Measurements from ENCODE around the gene BCAT1. TPM values are rescaled to one million over a fixed set of nuclear protein-coding genes. Genes with fewer than 3 reads are reported as not detected.
A peak's percentile ranks its signal among the peaks of the same experiment; 100 is the strongest.
"Not testable (repeated sequence)": the region's sequence is repeated elsewhere in the genome, so short reads cannot be mapped to it uniquely, and the experiment has no call there.

BCAT1 gene
- total RNA-seq, 4 donors from 2014 or later = 0.80 to 14.0 (median 3.9) TPM

DNA sequence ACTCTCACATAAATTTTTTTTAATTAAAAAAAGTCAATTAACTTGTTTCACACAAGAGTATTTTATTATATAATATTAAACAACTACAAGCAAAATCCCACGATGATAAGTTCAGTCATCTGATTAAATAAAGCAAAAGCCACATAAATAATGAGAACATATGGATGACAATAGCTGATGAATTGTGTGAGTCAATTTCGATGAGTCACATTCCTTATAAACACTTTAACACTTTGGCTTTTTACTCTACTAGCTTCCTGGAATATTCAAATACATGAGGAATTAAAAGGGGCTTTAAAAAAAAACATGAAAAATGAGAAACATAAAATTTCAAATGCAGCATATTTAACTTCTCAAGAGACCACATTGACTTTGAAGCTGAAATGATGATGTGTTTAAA, 95.3 kb downstream of the BCAT1 start:
- no peak for TF ChIP-seq POLR2AphosphoS5 (IDR thresholded peaks at IDR 0.05)
- no peak for TF ChIP-seq POLR2A (IDR thresholded peaks at IDR 0.05)
- TF ChIP-seq EP300 (IDR thresholded peaks at IDR 0.05; ENCODE audit: low read depth) = no peak
- TF ChIP-seq, protein P1, sequence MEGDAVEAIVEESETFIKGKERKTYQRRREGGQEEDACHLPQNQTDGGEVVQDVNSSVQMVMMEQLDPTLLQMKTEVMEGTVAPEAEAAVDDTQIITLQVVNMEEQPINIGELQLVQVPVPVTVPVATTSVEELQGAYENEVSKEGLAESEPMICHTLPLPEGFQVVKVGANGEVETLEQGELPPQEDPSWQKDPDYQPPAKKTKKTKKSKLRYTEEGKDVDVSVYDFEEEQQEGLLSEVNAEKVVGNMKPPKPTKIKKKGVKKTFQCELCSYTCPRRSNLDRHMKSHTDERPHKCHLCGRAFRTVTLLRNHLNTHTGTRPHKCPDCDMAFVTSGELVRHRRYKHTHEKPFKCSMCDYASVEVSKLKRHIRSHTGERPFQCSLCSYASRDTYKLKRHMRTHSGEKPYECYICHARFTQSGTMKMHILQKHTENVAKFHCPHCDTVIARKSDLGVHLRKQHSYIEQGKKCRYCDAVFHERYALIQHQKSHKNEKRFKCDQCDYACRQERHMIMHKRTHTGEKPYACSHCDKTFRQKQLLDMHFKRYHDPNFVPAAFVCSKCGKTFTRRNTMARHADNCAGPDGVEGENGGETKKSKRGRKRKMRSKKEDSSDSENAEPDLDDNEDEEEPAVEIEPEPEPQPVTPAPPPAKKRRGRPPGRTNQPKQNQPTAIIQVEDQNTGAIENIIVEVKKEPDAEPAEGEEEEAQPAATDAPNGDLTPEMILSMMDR (IDR thresholded peaks at IDR 0.05) = no peak
- no peaks in the 10 kb centered on the region for H3K36me3 ChIP-seq
- WGBS, 2 donors (ENCODE audit: low coverage in 1 of 2) = 48 to 65% methylated on average over 2 of the region's 2 CpGs
- no peaks in the 10 kb centered on the region for H3K4me1 ChIP-seq
- H3K27me3 ChIP-seq = no peaks in the 10 kb centered on the region
- intact Hi-C loops (cut with DNase I; ENCODE audit: low total_unique reads) (no loop called here), in situ Hi-C loops (cut with MboI; ENCODE audit: low pct_ligation_motif_present in 1 of 4, low pct_unique_long_range_greater_than_20kb in 1 of 4, low sequenced_read_pairs in 3 of 4) (no loop called here)
- no peak overlapping the region for H3K4me3 ChIP-seq
- no peak for DNase-seq
- no peaks in the 10 kb centered on the region for H3K9me3 ChIP-seq
- no peak overlapping the region for H3K27ac ChIP-seq

DNA sequence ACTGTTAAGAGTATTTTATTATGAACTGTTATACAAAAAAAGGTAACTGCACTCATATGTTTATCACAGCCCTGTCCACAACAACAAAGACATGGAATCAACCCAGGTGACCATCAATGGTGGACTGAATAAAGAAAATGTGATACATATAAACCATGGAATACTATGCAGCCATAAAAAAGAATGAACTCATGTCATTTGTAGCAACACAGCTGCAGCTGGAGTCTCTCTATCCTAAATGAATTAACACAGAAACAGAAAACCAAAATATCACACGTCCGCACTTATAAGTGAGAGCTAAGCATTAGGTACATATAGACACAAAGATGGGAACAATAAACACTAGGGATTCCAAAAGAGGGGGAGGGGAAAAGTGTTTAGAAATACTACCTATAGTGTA, 95.8 kb downstream of the BCAT1 start:
- no peaks in the 10 kb centered on the region for H3K4me1 ChIP-seq
- 99 to 100% methylated on average over 2 of the region's 2 CpGs for WGBS, 2 donors (ENCODE audit: low coverage in 1 of 2)
- in situ Hi-C loops (cut with MboI; ENCODE audit: low pct_ligation_motif_present in 1 of 4, low pct_unique_long_range_greater_than_20kb in 1 of 4, low sequenced_read_pairs in 3 of 4) (no loop called here), intact Hi-C loops (cut with DNase I; ENCODE audit: low total_unique reads) (no loop called here)
- no peak overlapping the region for H3K27ac ChIP-seq
- H3K36me3 ChIP-seq = no peaks in the 10 kb centered on the region
- no peaks in the 10 kb centered on the region for H3K9me3 ChIP-seq
- TF ChIP-seq POLR2AphosphoS5 (IDR thresholded peaks at IDR 0.05) = no peak
- TF ChIP-seq, protein P1 (IDR thresholded peaks at IDR 0.05) = no peak
- no peak for TF ChIP-seq EP300 (IDR thresholded peaks at IDR 0.05; ENCODE audit: low read depth)
- TF ChIP-seq POLR2A (IDR thresholded peaks at IDR 0.05) = no peak
- no peak for DNase-seq
- H3K4me3 ChIP-seq = no peak overlapping the region
- H3K27me3 ChIP-seq = no peaks in the 10 kb centered on the region

- intact Hi-C loops (cut with DNase I; ENCODE audit: low total_unique reads) (no loop called here), in situ Hi-C loops (cut with MboI; ENCODE audit: low pct_ligation_motif_present in 1 of 4, low pct_unique_long_range_greater_than_20kb in 1 of 4, low sequenced_read_pairs in 3 of 4) (no loop called here)
- H3K27me3 ChIP-seq = no peaks in the 10 kb centered on the region
- no peak overlapping the region for H3K4me3 ChIP-seq
- no peak for DNase-seq
- no peaks in the 10 kb centered on the region for H3K36me3 ChIP-seq
- H3K4me1 ChIP-seq = no peaks in the 10 kb centered on the region
- 23 to 33% methylated on average over 1 of the region's 1 CpG for WGBS, 2 donors (ENCODE audit: low coverage in 1 of 2)
- H3K27ac ChIP-seq = no peak overlapping the region
- H3K9me3 ChIP-seq = no peaks in the 10 kb centered on the region
- TF ChIP-seq POLR2AphosphoS5 (IDR thresholded peaks at IDR 0.05) (no peak), POLR2A (IDR thresholded peaks at IDR 0.05) (no peak), EP300 (IDR thresholded peaks at IDR 0.05; ENCODE audit: low read depth) (no peak)
- TF ChIP-seq, protein P1 (IDR thresholded peaks at IDR 0.05) = peak in 3 of 5 experiments; percentile 9 to 24 (median 13)
These were observed 96.5 kb downstream of the BCAT1 start for GRCh38 chr12:24852420-24852819.

DNA sequence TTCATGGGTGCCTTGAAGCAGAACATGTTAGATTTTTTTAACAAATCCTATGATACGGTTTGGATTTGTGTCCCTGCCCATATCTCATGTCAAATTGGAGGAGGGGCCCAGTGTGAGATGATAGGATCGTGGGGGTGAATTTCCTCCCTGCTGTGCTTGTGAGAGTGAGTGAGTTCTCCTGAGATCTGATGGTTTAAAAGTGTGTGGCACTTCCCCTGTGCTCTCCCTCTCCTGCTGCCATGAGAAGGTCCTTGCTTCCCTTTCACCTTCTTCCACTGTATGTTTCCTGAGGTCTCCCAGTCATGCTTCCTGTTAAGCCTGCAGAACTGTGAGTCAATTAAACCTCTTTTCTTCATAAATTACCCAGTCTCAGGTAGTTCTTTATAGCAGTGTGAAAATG, 97.0 kb downstream of the BCAT1 start:
- H3K27me3 ChIP-seq; H3K27ac ChIP-seq; H3K36me3 ChIP-seq; intact Hi-C loops (cut with DNase I; ENCODE audit: low total_unique reads); DNase-seq; H3K4me1 ChIP-seq; H3K4me3 ChIP-seq; in situ Hi-C loops (cut with MboI; ENCODE audit: low pct_ligation_motif_present in 1 of 4, low pct_unique_long_range_greater_than_20kb in 1 of 4, low sequenced_read_pairs in 3 of 4); H3K9me3 ChIP-seq: not testable (repeated sequence)
- WGBS, 2 donors (ENCODE audit: low coverage in 1 of 2) = 42% methylated on average over 2 of the region's 2 CpGs; no CpG with 5 or more reads in 1 of the 2 donors

- no peaks in the 10 kb centered on the region for H3K36me3 ChIP-seq
- H3K27me3 ChIP-seq = no peaks in the 10 kb centered on the region
- no peak for DNase-seq
- in situ Hi-C loops (cut with MboI; ENCODE audit: low pct_ligation_motif_present in 1 of 4, low pct_unique_long_range_greater_than_20kb in 1 of 4, low sequenced_read_pairs in 3 of 4) = no loop called here
- no peak overlapping the region for H3K4me3 ChIP-seq
- H3K9me3 ChIP-seq = no peaks in the 10 kb centered on the region
- intact Hi-C loops (cut with DNase I; ENCODE audit: low total_unique reads) = no loop called here
- 75 to 82% methylated on average over 3 of the region's 3 CpGs for WGBS, 2 donors (ENCODE audit: low coverage in 1 of 2)
- no peaks in the 10 kb centered on the region for H3K4me1 ChIP-seq
- H3K27ac ChIP-seq = no peak overlapping the region
- TF ChIP-seq, protein P1 (IDR thresholded peaks at IDR 0.05) = no peak
- TF ChIP-seq POLR2A (IDR thresholded peaks at IDR 0.05) = no peak
- TF ChIP-seq EP300 (IDR thresholded peaks at IDR 0.05; ENCODE audit: low read depth) = no peak
- TF ChIP-seq POLR2AphosphoS5 (IDR thresholded peaks at IDR 0.05) = no peak
These were observed 97.6 kb downstream of the BCAT1 start for GRCh38 chr12:24851341-24851740.

Data from transverse colon (tissue), 4 donors.